ENCODE data around the gene ANO6.

Gene ANO6

DNA sequence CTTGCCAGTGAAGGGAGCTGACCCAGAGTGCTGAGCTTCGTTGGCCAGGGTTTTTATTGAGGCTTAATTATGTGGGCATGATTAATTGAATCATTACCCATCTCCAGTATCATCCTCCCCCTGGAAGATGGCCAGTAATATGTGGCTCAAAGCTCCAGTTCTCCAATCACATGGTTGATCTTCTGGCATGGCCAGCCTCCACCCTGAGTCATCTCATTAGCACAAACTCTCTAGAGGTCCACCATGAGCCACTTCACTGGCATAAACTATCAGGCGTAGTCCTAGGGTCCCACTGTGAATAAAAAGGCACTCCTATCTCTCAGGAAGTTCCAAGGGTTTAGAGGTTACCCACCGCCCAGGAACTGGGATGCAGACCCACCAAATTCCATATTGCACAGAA, 135.0 kb downstream of the ANO6 start:
- TF ChIP-seq, protein P1, sequence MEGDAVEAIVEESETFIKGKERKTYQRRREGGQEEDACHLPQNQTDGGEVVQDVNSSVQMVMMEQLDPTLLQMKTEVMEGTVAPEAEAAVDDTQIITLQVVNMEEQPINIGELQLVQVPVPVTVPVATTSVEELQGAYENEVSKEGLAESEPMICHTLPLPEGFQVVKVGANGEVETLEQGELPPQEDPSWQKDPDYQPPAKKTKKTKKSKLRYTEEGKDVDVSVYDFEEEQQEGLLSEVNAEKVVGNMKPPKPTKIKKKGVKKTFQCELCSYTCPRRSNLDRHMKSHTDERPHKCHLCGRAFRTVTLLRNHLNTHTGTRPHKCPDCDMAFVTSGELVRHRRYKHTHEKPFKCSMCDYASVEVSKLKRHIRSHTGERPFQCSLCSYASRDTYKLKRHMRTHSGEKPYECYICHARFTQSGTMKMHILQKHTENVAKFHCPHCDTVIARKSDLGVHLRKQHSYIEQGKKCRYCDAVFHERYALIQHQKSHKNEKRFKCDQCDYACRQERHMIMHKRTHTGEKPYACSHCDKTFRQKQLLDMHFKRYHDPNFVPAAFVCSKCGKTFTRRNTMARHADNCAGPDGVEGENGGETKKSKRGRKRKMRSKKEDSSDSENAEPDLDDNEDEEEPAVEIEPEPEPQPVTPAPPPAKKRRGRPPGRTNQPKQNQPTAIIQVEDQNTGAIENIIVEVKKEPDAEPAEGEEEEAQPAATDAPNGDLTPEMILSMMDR (IDR thresholded peaks at IDR 0.05; ENCODE audit: low read depth, low read length, missing control alignments), result no peak
- H3K4me3 ChIP-seq (replicated peaks; ENCODE audit: low read depth, low read length), result no peak overlapping the region
- no peak for DNase-seq (ENCODE audit: extremely low read depth, low read depth)

DNA sequence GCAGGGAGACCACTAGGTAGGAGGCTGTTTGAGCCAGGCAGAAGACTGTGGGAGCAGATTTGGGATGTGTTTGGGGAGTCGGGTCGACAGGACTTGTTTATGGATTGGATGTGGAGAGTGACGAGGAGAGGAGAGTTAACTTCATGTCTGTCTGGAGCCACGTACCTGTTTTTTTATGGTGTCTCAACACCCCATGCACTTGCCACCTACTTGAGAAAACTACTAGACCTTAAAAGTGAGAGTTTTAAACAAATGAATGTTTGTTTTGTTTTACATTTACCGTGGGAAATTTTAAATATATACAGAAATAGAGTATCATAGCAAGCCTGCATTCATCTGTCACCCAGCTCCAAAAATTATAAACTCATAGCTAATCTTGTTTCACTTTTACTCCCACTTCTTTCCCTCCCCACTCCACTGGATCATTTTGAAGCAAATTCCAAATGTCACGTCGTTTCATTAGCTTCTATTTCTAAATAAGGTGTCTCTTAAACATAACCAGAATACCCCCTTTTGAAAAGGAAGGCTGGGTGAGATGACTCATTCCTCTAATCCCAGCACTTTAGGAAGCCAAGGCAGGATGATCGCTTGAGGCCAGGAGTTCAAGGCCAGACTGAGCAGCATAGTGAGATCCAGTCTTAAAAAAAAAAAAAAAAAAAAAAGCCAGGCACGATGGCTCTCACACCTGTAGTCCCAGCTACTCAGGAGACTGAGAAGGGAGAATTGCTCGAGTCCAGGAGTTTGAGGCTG, 136.2 kb downstream of the ANO6 start:
- DNase-seq (ENCODE audit: extremely low read depth, low read depth), result no peak
- no peak overlapping the region for H3K4me3 ChIP-seq (replicated peaks; ENCODE audit: low read depth, low read length)
- TF ChIP-seq, protein P1 (IDR thresholded peaks at IDR 0.05; ENCODE audit: low read depth, low read length, missing control alignments), result no peak

DNA sequence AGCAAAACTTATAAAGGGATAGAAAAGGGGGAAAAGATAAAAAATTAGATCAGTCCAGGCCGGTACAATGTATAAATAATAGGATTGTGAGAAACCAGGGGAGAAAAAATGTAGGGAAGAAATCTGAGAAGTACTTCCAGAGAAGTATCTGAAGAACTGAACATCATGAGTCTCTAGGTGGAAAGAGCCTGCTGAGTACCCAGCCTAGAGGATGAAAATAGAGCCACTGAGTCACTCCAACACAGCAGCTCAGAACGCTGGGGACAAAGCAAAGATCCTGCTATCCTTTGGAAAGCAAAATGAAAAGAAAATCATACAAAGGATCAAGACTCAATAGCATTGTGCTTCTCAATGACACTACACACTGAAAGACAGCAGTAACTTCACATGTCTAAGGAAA, 138.0 kb downstream of the ANO6 start:
- H3K4me3 ChIP-seq (replicated peaks; ENCODE audit: low read depth, low read length), result no peak overlapping the region
- TF ChIP-seq, protein P1 (IDR thresholded peaks at IDR 0.05; ENCODE audit: low read depth, low read length, missing control alignments), result no peak
- DNase-seq (ENCODE audit: extremely low read depth, low read depth), result no peak

DNA sequence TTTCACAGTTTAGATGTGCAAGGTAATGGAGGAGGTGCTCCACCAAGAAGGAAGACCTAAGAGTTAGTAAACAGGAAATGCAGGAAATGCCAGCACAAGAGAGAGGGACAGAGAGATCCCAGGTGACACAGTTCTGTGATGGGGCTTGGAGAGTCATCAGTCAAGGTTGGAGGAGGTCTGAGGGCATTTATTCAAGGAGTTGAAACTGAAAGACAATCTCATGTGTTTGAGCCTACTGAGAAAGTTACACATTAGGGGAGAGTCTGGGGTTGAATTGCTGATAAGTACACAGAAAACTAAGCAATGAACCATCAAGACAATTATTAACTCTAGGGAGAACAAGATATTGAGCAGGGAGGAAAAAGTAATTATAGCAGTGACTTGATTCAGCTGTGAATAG, 138.5 kb downstream of the ANO6 start:
- TF ChIP-seq, protein P1 (IDR thresholded peaks at IDR 0.05; ENCODE audit: low read depth, low read length, missing control alignments), result no peak
- no peak for DNase-seq (ENCODE audit: extremely low read depth, low read depth)
- H3K4me3 ChIP-seq (replicated peaks; ENCODE audit: low read depth, low read length), result no peak overlapping the region

DNA sequence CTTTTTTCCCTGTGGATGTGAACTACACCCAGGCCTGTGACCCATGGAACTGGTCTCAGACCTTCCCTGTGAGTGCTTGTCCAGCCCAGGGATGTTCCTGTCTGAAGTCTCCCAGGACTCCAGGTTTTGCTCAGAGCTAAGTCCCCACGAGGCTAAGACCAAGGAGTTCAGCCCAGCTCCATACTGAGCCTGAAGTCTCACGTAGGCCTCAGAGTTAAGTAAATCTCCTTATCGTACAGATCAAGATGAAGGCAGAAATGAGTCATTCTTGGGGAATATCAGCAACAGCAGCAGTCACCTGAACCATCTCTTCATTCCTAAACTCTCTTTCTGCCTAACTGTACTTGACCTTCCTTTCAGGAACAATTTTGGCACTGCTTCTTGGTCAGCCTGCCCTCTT, 139.8 kb downstream of the ANO6 start:
- DNase-seq (ENCODE audit: extremely low read depth, low read depth), result no peak
- TF ChIP-seq, protein P1 (IDR thresholded peaks at IDR 0.05; ENCODE audit: low read depth, low read length, missing control alignments), result no peak
- H3K4me3 ChIP-seq (replicated peaks; ENCODE audit: low read depth, low read length), result no peak overlapping the region

DNA sequence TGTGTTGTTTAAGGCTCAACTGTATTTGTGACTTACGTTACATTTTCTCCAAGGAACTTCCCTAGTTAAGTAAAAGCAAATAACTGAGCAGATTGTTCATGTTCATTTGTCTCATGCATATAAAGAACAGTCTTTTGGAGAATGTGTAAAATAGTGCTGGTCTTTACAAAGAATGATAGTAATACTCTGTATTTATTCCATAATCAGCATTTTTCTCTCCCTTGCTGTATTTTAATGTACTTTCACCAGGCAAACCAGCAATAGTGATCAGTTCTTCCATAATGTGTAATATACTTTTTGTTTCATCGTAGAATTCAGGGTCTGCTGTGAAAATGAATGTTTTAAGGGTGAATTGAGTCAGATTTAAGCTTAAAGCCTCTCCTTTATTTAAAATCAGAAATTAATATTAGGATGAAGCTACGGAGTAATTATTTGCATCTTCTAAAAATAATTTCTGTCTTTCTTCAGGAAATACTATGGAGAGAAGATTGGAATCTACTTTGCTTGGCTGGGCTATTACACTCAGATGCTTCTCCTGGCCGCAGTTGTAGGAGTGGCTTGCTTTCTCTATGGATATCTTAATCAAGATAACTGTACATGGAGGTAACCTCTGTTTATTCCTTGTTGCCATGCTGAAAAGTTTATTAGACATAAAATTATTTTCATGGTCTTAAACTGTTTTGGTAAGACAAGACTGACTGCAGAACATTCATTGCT, 141.1 kb downstream of the ANO6 start:
- TF ChIP-seq, protein P1 (IDR thresholded peaks at IDR 0.05; ENCODE audit: low read depth, low read length, missing control alignments), result no peak
- H3K4me3 ChIP-seq (replicated peaks; ENCODE audit: low read depth, low read length), result no peak overlapping the region
- no peak for DNase-seq (ENCODE audit: extremely low read depth, low read depth)
